OCI-LY7 (cell line): Measurements from ENCODE around the gene GNAO1.

Source experiments
- EZH2phosphoT487 ChIP-seq: fragments of 200-600 bp; sonication (generic); IDR thresholded peaks from 2 replicates; pipeline ENCODE4 v1.6.1; 2018; ENCODE audit warnings: low read depth, borderline replicate concordance, mild to moderate bottlenecking, mixed run types, antibody characterized with exemption, low read length, moderate library complexity, mixed read lengths
- TF ChIP-seq, protein P1 (sequence below): fragments of 200-600 bp; sonication (generic); conservative IDR thresholded peaks from 2 replicates; pipeline ENCODE4 v1.5.1; 2014; ENCODE audit warnings: mild to moderate bottlenecking, antibody characterized with exemption, low read length, moderate library complexity, mixed read lengths

DNA sequence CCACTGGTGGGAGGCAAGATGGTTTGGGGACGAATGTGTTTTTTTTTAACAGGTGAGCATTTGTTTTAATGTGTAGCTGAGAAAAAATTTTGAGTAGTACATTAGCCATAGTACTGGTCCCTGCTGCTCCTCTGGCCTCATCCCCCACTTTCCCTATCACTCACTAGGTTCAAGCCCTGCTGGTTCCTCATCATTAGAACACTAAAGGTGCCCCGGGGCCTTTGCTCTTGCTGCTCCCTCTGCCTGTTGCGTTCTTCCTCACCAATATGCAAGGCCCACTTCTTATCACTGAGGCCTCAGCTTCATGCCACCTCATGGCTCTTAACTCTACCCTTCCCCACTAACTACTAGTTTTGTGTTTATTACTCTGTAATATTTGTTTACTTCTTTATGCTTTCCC is 74.5 kb downstream of the GNAO1 start:
- TF ChIP-seq, protein P1, sequence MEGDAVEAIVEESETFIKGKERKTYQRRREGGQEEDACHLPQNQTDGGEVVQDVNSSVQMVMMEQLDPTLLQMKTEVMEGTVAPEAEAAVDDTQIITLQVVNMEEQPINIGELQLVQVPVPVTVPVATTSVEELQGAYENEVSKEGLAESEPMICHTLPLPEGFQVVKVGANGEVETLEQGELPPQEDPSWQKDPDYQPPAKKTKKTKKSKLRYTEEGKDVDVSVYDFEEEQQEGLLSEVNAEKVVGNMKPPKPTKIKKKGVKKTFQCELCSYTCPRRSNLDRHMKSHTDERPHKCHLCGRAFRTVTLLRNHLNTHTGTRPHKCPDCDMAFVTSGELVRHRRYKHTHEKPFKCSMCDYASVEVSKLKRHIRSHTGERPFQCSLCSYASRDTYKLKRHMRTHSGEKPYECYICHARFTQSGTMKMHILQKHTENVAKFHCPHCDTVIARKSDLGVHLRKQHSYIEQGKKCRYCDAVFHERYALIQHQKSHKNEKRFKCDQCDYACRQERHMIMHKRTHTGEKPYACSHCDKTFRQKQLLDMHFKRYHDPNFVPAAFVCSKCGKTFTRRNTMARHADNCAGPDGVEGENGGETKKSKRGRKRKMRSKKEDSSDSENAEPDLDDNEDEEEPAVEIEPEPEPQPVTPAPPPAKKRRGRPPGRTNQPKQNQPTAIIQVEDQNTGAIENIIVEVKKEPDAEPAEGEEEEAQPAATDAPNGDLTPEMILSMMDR = no peak
- no peak for TF ChIP-seq EZH2phosphoT487
